SK-N-SH treated with all-trans-retinoic acid at 6 μM for 48 hours (cell line): ENCODE measurements around the gene GPBAR1.

Source experiments
- ARNTL ChIP-seq: fragments of 450-650 bp; formaldehyde crosslinking; IDR thresholded peaks from 2 replicates; pipeline ENCODE4 v1.5.0; 2020; ENCODE audit warnings: low read depth, mild to moderate bottlenecking, moderate library complexity, borderline replicate concordance
- ESRRG ChIP-seq: fragments of 250-450 bp; sonication (Bioruptor Pico); IDR thresholded peaks from 2 replicates; pipeline ENCODE4 v1.6.1; 2021; ENCODE audit warnings: mild to moderate bottlenecking
- PATZ1 ChIP-seq: fragments of 250-450 bp; sonication (Bioruptor Pico); IDR thresholded peaks from 2 replicates; pipeline ENCODE4 v1.8.0; 2020; ENCODE audit warnings: mild to moderate bottlenecking, moderate library complexity, borderline replicate concordance
- POU6F1 ChIP-seq: fragments of 250-450 bp; sonication (Bioruptor Pico); IDR thresholded peaks from 2 replicates; pipeline ENCODE4 v1.8.0; 2021; ENCODE audit warnings: low read depth, mild to moderate bottlenecking, moderate library complexity, borderline replicate concordance
- TCF4 ChIP-seq: fragments of 250-450 bp; sonication (Bioruptor Pico); IDR thresholded peaks from 2 replicates; pipeline ENCODE4 v1.8.0; 2021; ENCODE audit warnings: mild to moderate bottlenecking, moderate library complexity, borderline replicate concordance
- ZC3H10 ChIP-seq: fragments of 250-450 bp; sonication (Bioruptor Pico); IDR thresholded peaks from 2 replicates; pipeline ENCODE4 v1.5.1; 2021; ENCODE audit warnings: mild to moderate bottlenecking, moderate library complexity
- ZFP3 ChIP-seq: fragments of 250-450 bp; sonication (Bioruptor Pico); IDR thresholded peaks from 2 replicates; pipeline ENCODE4 v1.5.0; 2020; ENCODE audit warnings: mild to moderate bottlenecking, moderate library complexity
- ZNF565 ChIP-seq: fragments of 450-650 bp; formaldehyde crosslinking; conservative IDR thresholded peaks from 2 replicates; pipeline ENCODE4 v1.5.0; 2020; ENCODE audit warnings: low read depth, mild to moderate bottlenecking, moderate library complexity
- TF ChIP-seq, protein P1 (sequence below): fragments of 250-450 bp; sonication (Bioruptor Pico); IDR thresholded peaks from 2 replicates; pipeline ENCODE4 v1.5.0; 2020; ENCODE audit warnings: mild to moderate bottlenecking, moderate library complexity

- TF ChIP-seq ZFP3 (CRISPR knock-in tag): no peak
- TF ChIP-seq, protein P1, sequence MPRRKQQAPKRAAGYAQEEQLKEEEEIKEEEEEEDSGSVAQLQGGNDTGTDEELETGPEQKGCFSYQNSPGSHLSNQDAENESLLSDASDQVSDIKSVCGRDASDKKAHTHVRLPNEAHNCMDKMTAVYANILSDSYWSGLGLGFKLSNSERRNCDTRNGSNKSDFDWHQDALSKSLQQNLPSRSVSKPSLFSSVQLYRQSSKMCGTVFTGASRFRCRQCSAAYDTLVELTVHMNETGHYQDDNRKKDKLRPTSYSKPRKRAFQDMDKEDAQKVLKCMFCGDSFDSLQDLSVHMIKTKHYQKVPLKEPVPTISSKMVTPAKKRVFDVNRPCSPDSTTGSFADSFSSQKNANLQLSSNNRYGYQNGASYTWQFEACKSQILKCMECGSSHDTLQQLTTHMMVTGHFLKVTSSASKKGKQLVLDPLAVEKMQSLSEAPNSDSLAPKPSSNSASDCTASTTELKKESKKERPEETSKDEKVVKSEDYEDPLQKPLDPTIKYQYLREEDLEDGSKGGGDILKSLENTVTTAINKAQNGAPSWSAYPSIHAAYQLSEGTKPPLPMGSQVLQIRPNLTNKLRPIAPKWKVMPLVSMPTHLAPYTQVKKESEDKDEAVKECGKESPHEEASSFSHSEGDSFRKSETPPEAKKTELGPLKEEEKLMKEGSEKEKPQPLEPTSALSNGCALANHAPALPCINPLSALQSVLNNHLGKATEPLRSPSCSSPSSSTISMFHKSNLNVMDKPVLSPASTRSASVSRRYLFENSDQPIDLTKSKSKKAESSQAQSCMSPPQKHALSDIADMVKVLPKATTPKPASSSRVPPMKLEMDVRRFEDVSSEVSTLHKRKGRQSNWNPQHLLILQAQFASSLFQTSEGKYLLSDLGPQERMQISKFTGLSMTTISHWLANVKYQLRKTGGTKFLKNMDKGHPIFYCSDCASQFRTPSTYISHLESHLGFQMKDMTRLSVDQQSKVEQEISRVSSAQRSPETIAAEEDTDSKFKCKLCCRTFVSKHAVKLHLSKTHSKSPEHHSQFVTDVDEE (CRISPR knock-in tag): no peak
- no peak for TF ChIP-seq ARNTL
- TF ChIP-seq TCF4 (CRISPR knock-in tag): no peak
- TF ChIP-seq ZC3H10: no peak
- TF ChIP-seq POU6F1: no peak
- no peak for TF ChIP-seq ESRRG
- no peak for TF ChIP-seq PATZ1 (CRISPR knock-in tag)
- TF ChIP-seq ZNF565 (CRISPR knock-in tag): no peak
These were observed 40.5 kb downstream of the GPBAR1 start for GRCh38 chr2:218301176-218301819.
